Measurements from ENCODE around the gene NRM. TPM values are rescaled to one million over a fixed set of nuclear protein-coding genes. Genes with fewer than 3 reads are reported as not detected.

NRM gene
- total and polyA plus RNA-seq, 2 of the 13 experiments (the other 11 are each of a cell fraction or from before 2014, with no cell fraction given), result 12.5 to 16.0 TPM

- TF ChIP-seq REST (IDR thresholded peaks at IDR 0.05; ENCODE audit: borderline replicate concordance in 1 of 2, low read depth in 1 of 2, low read length in 2 of 2), result no peak
- peak; percentile 77; the same call in 1 of the 2 replicates for TF ChIP-seq SIN3A (IDR thresholded peaks at IDR 0.05; ENCODE audit: borderline replicate concordance, low read depth, low read length)
- peak; percentile 66; the same call in 1 of the 2 replicates for TF ChIP-seq HOXA3 (CRISPR knock-in tag; IDR thresholded peaks at IDR 0.05)
- no peak for TF ChIP-seq ZNF275 (CRISPR knock-in tag; IDR thresholded peaks at IDR 0.05; ENCODE audit: borderline replicate concordance)
- TF ChIP-seq HNRNPLL (IDR thresholded peaks at IDR 0.05; ENCODE audit: low read depth, low read length, poor library complexity, severe bottlenecking), result peak; percentile 75
- TF ChIP-seq CCAR2 (optimal IDR thresholded peaks at IDR 0.05; ENCODE audit: low read depth, low read length), result no peak
- no peak for TF ChIP-seq FOXK2 (IDR thresholded peaks at IDR 0.05)
- TF ChIP-seq TMF1 (CRISPR knock-in tag; IDR thresholded peaks at IDR 0.05; ENCODE audit: low read depth), result no peak
- TF ChIP-seq NCOA5 (CRISPR knock-in tag; IDR thresholded peaks at IDR 0.05), result no peak
- TF ChIP-seq PRDM15 (CRISPR knock-in tag; IDR thresholded peaks at IDR 0.05), result 0 out of 2 replicates have a peak, but pooled peaks have one; percentile 60
- TF ChIP-seq DRAP1 (CRISPR knock-in tag; IDR thresholded peaks at IDR 0.05), result peak; percentile 80
- no peak for TF ChIP-seq ZBTB3 (CRISPR knock-in tag; IDR thresholded peaks at IDR 0.05; ENCODE audit: borderline replicate concordance, low read depth)
- TF ChIP-seq PRDM4 (CRISPR knock-in tag; IDR thresholded peaks at IDR 0.05; ENCODE audit: borderline replicate concordance), result no peak
- no peak for TF ChIP-seq DPF2 (CRISPR knock-in tag; IDR thresholded peaks at IDR 0.05; ENCODE audit: borderline replicate concordance, low read depth)
- TF ChIP-seq TFAP4 (IDR thresholded peaks at IDR 0.05; ENCODE audit: borderline replicate concordance, low read depth), result peak; percentile 90; the same call in 1 of the 2 replicates
Observed at GRCh38 chr6:30690403-30691207, at the start of gene NRM (continued).

Measured in HepG2 (cell line).